Endothelial cell of umbilical vein (primary cell): ENCODE data around the gene GALNT17. TPM values are rescaled to one million over a fixed set of nuclear protein-coding genes. Genes with fewer than 3 reads are reported as not detected.

Experiments
- BruUV-seq: library from RNA; stranded (reverse); fragments of 400-500 nt; replicated peaks from 2 replicates; lab custom pipeline; 2021; lab: Mats Ljungman, UMichigan
- CTCF ChIA-PET: fragments of 300-600, 350-600 bp; sonication (Branson Sonifier 250); formaldehyde crosslinking; loops from one replicate; lab custom pipeline; 2021; ENCODE audit warnings: antibody characterized with exemption, inconsistent platforms; lab: Charles Lee
- POLR2A ChIA-PET: fragments of 300-600, 350-600 bp; sonication (Branson Sonifier 250); formaldehyde crosslinking; loops from one replicate; lab custom pipeline; 2021; ENCODE audit warnings: antibody characterized with exemption, inconsistent platforms; lab: Charles Lee
- DNase-seq: peaks from one replicate; pipeline ENCODE4 v3.0.0-alpha.2; 2011; ENCODE audit warnings: low read depth, low spot score
- FAIRE-seq: peaks from 2 replicates; lab custom pipeline; 2011; peaks lifted over from hg19 to GRCh38; lab: Jason Lieb, UNC
- H2AFZ ChIP-seq: 2 replicates; pipeline ENCODE4 v1.6.0; 2012; ENCODE audit warnings: low read depth, low read length, control low read depth, inconsistent platforms
- H3K27ac ChIP-seq: 2 replicates; pipeline ENCODE4 v1.5.1; 2011; ENCODE audit warnings: low read depth, mild to moderate bottlenecking, control low read depth, low read length, moderate library complexity; ENCODE audit not compliant: insufficient read depth
- H3K27me3 ChIP-seq, 2 experiments: 2 replicates each; pipeline versions ENCODE4 v1.6.0 to v1.6.1; 2011; ENCODE audit warnings: low read length in 2 of 2, mixed read lengths in 1 of 2; ENCODE audit not compliant: control insufficient read depth in 2 of 2, insufficient read depth in 2 of 2
- H3K36me3 ChIP-seq, 2 experiments: 2 replicates in 1 of 2; 3 replicates in 1 of 2; pipeline ENCODE4 v1.5.1; 2011; ENCODE audit warnings: low read length in 2 of 2, mild to moderate bottlenecking in 1 of 2, moderate library complexity in 1 of 2; ENCODE audit not compliant: control insufficient read depth in 2 of 2, insufficient read depth in 2 of 2; ENCODE audit errors: extremely low read depth in 1 of 2
- H3K4me1 ChIP-seq: 3 replicates; pipeline ENCODE4 v1.5.1; 2011; ENCODE audit warnings: mild to moderate bottlenecking, low read length; ENCODE audit not compliant: control insufficient read depth, insufficient read depth; ENCODE audit errors: extremely low read depth
- H3K4me2 ChIP-seq: 2 replicates; pipeline ENCODE4 v1.6.1; 2011; ENCODE audit warnings: low read length, control low read depth, mixed read lengths; ENCODE audit not compliant: insufficient read depth
- H3K4me3 ChIP-seq, 3 experiments: fragments of 200-600 bp in 1 of 3; sonication (generic), shearing (Covaris generic) in 1 of 3; replicated peaks in 1 of 3; 2 replicates each; pipeline ENCODE4 v1.5.1; 2011 to 2016; ENCODE audit warnings: control low read depth in 3 of 3, low read length in 3 of 3, mild to moderate bottlenecking in 2 of 3, inconsistent platforms in 1 of 3, low read depth in 1 of 3, moderate library complexity in 1 of 3; ENCODE audit not compliant: insufficient read depth in 1 of 3
- H3K79me2 ChIP-seq: 2 replicates; pipeline ENCODE4 v1.6.0; 2012; ENCODE audit warnings: low read length, inconsistent platforms; ENCODE audit not compliant: control insufficient read depth, insufficient read depth
- H3K9ac ChIP-seq: replicated peaks from 2 replicates; pipeline ENCODE3; 2011; ENCODE audit warnings: low read length, control low read depth; ENCODE audit not compliant: insufficient read depth; ENCODE audit errors: extremely low read depth
- H3K9me1 ChIP-seq: replicated peaks from 3 replicates; pipeline ENCODE4 v1.6.0; 2011; ENCODE audit warnings: mild to moderate bottlenecking, low read length; ENCODE audit not compliant: control insufficient read depth, insufficient read depth; ENCODE audit errors: extremely low read depth
- H3K9me3 ChIP-seq: replicated peaks from 2 replicates; pipeline ENCODE4 v1.5.1; 2012; ENCODE audit warnings: low read length, inconsistent platforms; ENCODE audit not compliant: control insufficient read depth, insufficient read depth
- H4K20me1 ChIP-seq: replicated peaks from 2 replicates; pipeline ENCODE3; 2011; ENCODE audit warnings: mild to moderate bottlenecking, low read length; ENCODE audit not compliant: control insufficient read depth, insufficient read depth; ENCODE audit errors: extremely low read depth
- CTCF ChIP-seq, 2 donors: IDR thresholded peaks; 1 replicate in 1 of 2; 2 replicates in 1 of 2; pipeline ENCODE4 v1.5.1; 2011; ENCODE audit warnings: low read length in 2 of 2, mild to moderate bottlenecking in 2 of 2, moderate library complexity in 2 of 2, control low read depth in 1 of 2, inconsistent platforms in 1 of 2, low read depth in 1 of 2; ENCODE audit not compliant: insufficient read depth in 1 of 2; ENCODE audit errors: extremely low read depth in 1 of 2
- EZH2 ChIP-seq: IDR thresholded peaks from 2 replicates; pipeline ENCODE4 v1.6.1; 2012; ENCODE audit warnings: borderline replicate concordance, low read depth, mild to moderate bottlenecking, moderate library complexity, low read length, inconsistent platforms; ENCODE audit not compliant: severe bottlenecking
- JUN ChIP-seq: IDR thresholded peaks from 2 replicates; pipeline ENCODE4 v1.6.1; 2011; ENCODE audit warnings: borderline replicate concordance, low read depth; ENCODE audit not compliant: insufficient read length, insufficient read depth
- MAX ChIP-seq: IDR thresholded peaks from 2 replicates; pipeline ENCODE4 v1.6.1; 2011; ENCODE audit not compliant: insufficient read depth, insufficient read length
- MYC ChIP-seq: IDR thresholded peaks from one replicate; pipeline ENCODE4 v1.6.1; 2011; ENCODE audit warnings: mild to moderate bottlenecking, low read depth, low read length
- POLR2A ChIP-seq: IDR thresholded peaks from 2 replicates; pipeline ENCODE4 v1.6.1; 2012; ENCODE audit warnings: low read depth, mild to moderate bottlenecking, control low read depth, low read length
- dilution Hi-C: fragments of 300-500 bp; cut with MboI; formaldehyde crosslinking; loops from one replicate; pipeline ENCODE4 v1.15.0; 2019; ENCODE audit warnings: low sequenced_read_pairs; ENCODE audit not compliant: extremely low pct_ligation_motif_present
- intact Hi-C: fragments of 100-400 bp; cut with micrococcal nuclease; formaldehyde crosslinking; loops from one replicate; pipeline ENCODE4 v1.10.0; 2022
- polyA plus RNA-seq, 4 experiments: library from polyadenylated mRNA; depleted of rRNA in 3 of 4; stranded (reverse) in 3 of 4; unstranded in 1 of 4; fragments of >200 nt; gene quantifications; 2 replicates each; pipeline versions ENCODE4 v1.2.1 to v1.2.3, GENCODE V29; 2011 to 2012; ENCODE audit warnings: missing spikeins in 1 of 4
- total RNA-seq: library from RNA; stranded (reverse); gene quantifications from 2 replicates; pipeline ENCODE4 v1.2.3, GENCODE V29; 2021

The GALNT17 gene
- total and polyA plus RNA-seq, 2 donors (not counting 3 experiments of a cell fraction or from before 2014, with no cell fraction given), result not detected

GRCh38 chr7:71439321-71439720 is 307.4 kb downstream of the GALNT17 start:
- no TSS peak for BruUV-seq
- H3K4me3 ChIP-seq, result no peak overlapping the region
- CTCF ChIA-PET, result no interaction called here

More at GRCh38 chr7:71439321-71439720, 307.4 kb downstream of the GALNT17 start:
- TF ChIP-seq CTCF (IDR thresholded peaks at IDR 0.05; ENCODE audit: extremely low read depth in 1 of 2, insufficient read depth in 1 of 2, low read depth in 1 of 2, low read length in 2 of 2), result no peak
- no peak for TF ChIP-seq EZH2
- no peak for TF ChIP-seq MAX
- no peak for TF ChIP-seq POLR2A
- TF ChIP-seq MYC, result no peak
- no peak for TF ChIP-seq JUN
- Histone ChIP-seq H4K20me1 (no peaks in the 10 kb centered on the region), H3K4me2 (no peak overlapping the region), H3K9ac (no peak overlapping the region), H3K4me1 (no peaks in the 10 kb centered on the region), H3K9me3 (no peaks in the 10 kb centered on the region), H3K27ac (no peak overlapping the region), H3K36me3 (no peaks in the 10 kb centered on the region), H3K9me1 (no peaks in the 10 kb centered on the region), H3K79me2 (no peaks in the 10 kb centered on the region), H2AFZ (no peak overlapping the region), H3K27me3 (no peaks in the 10 kb centered on the region)
- POLR2A ChIA-PET, result no interaction called here
- FAIRE-seq (no peak), DNase-seq (no peak)
- intact Hi-C loops, result no loop called here
- dilution Hi-C loops, result no loop called here
